Neutrophil (primary cell): ENCODE data around the gene RAB37.

Source experiments
- H3K27ac ChIP-seq: fragments of 200-600 bp; sonication (generic); 2 replicates; pipeline ENCODE4 v1.5.1; 2016; ENCODE audit warnings: mild to moderate bottlenecking, moderate library complexity
- H3K27me3 ChIP-seq: fragments of 200-600 bp; sonication (generic); 2 replicates; pipeline ENCODE4 v1.6.0; 2016; ENCODE audit warnings: mild to moderate bottlenecking
- H3K36me3 ChIP-seq: fragments of 200-600 bp; sonication (generic); 2 replicates; pipeline ENCODE4 v1.5.1; 2017
- H3K4me1 ChIP-seq, 2 experiments: fragments of 200-600 bp in 1 of 2; sonication (generic) in 1 of 2; 1 replicate in 1 of 2; 2 replicates in 1 of 2; pipeline versions ENCODE4 v1.5.1 to v1.6.1; 2013 to 2016; ENCODE audit warnings: low read depth in 1 of 2, low read length in 1 of 2, mild to moderate bottlenecking in 1 of 2, moderate library complexity in 1 of 2; ENCODE audit not compliant: control insufficient read depth in 1 of 2, insufficient read depth in 1 of 2
- H3K4me3 ChIP-seq, 2 experiments: fragments of 200-600 bp in 1 of 2; sonication (generic) in 1 of 2; 1 replicate in 1 of 2; 2 replicates in 1 of 2; pipeline ENCODE4 v1.5.1; 2013 to 2016; ENCODE audit warnings: low read depth in 1 of 2, low read length in 1 of 2, mild to moderate bottlenecking in 1 of 2, moderate library complexity in 1 of 2
- H3K9me3 ChIP-seq: fragments of 200-600 bp; sonication (generic); 2 replicates; pipeline ENCODE4 v1.5.1; 2016
- CTCF ChIP-seq: fragments of 200-600 bp; sonication (generic); IDR thresholded peaks from 2 replicates; pipeline ENCODE4 v1.5.1; 2016; ENCODE audit warnings: antibody characterized with exemption

The RAB37 gene

GRCh38 chr17:74771319-74771914 is 34.4 kb downstream of the RAB37 start:
- H3K4me1 ChIP-seq: peaks cover 18 to 24% of the 10 kb centered on the region in 2 experiments
- H3K4me3 ChIP-seq: no peak overlapping the region
- TF ChIP-seq CTCF: no peak
- H3K27me3 ChIP-seq: no peaks in the 10 kb centered on the region
- H3K27ac ChIP-seq: peak overlapping the region; percentile 69
- no peaks in the 10 kb centered on the region for H3K9me3 ChIP-seq
- peaks cover 63% of the 10 kb centered on the region for H3K36me3 ChIP-seq

- Histone ChIP-seq H3K27me3 (no peaks in the 10 kb centered on the region), H3K27ac (peak overlapping the region; percentile 69), H3K9me3 (no peaks in the 10 kb centered on the region), H3K36me3 (peaks cover 56% of the 10 kb centered on the region), H3K4me3 (no peak overlapping the region), H3K4me1 (peaks cover 25 to 30% of the 10 kb centered on the region in 2 experiments)
- no peak for TF ChIP-seq CTCF
Observed at GRCh38 chr17:74772053-74772452, 35.0 kb downstream of the RAB37 start.

- H3K4me3 ChIP-seq: no peak overlapping the region
- H3K36me3 ChIP-seq: peaks cover 43% of the 10 kb centered on the region
- no peaks in the 10 kb centered on the region for H3K9me3 ChIP-seq
- H3K4me1 ChIP-seq: peaks cover 38 to 43% of the 10 kb centered on the region in 2 experiments
- peak overlapping the region; percentile 26 for H3K27ac ChIP-seq
- TF ChIP-seq CTCF: no peak
- no peaks in the 10 kb centered on the region for H3K27me3 ChIP-seq
Observed at GRCh38 chr17:74773414-74773813, 36.4 kb downstream of the RAB37 start.

GRCh38 chr17:74773871-74774286 is 36.8 kb downstream of the RAB37 start:
- peaks cover 38% of the 10 kb centered on the region for H3K36me3 ChIP-seq
- H3K27ac ChIP-seq: peak overlapping the region; percentile 26
- no peaks in the 10 kb centered on the region for H3K27me3 ChIP-seq
- TF ChIP-seq CTCF: no peak
- peaks cover 43 to 48% of the 10 kb centered on the region in 2 experiments for H3K4me1 ChIP-seq
- H3K4me3 ChIP-seq: no peak overlapping the region
- no peaks in the 10 kb centered on the region for H3K9me3 ChIP-seq

DNA sequence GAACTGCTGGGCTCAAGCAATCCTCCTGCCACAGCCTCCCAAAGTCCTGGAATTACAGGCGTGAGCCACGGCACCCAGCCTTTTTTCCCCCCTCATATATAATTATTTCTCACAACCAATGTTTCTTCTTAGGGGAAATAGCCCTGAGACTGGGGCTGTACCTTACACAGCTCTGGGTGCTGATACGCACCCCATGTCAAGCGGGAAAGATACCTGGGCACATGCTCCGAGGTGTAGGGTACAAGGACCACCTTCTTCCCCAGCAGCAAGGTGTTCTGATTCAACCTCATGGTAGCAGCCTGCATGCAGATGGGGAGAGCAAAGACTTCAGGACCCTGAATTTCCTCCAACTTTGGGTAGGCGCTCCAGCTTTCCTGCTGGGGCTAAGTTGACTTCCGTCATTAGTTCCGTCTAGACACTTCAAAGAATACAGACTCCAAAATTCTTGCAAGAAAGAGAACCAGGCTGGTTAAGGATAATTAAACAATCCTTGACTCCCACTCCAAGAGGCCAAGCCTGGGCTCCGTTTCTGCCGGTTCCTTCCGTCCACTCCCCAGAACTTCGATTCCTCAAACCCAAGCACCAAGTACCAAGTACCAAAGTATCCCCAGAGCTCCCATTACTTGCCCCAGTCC is 38.5 kb downstream of the RAB37 start:
- TF ChIP-seq CTCF: no peak
- Histone ChIP-seq H3K27ac (peak overlapping the region; percentile 94), H3K27me3 (no peaks in the 10 kb centered on the region), H3K4me1 (peaks cover 56 to 58% of the 10 kb centered on the region in 2 experiments), H3K9me3 (no peaks in the 10 kb centered on the region), H3K36me3 (peaks cover 22% of the 10 kb centered on the region), H3K4me3 (peak overlapping the region; percentile 64 to 82)
